NCI-H345 treated with DMSO at 0.1 percent for 48 hours (cell line): ENCODE results near the gene MAP4K2.

ENCODE experiments used
- DNase-seq: peaks from one replicate; lab custom pipeline; 2025; ENCODE audit not compliant: unreplicated experiment; lab: John Stamatoyannopoulos, UW

The MAP4K2 gene

DNA sequence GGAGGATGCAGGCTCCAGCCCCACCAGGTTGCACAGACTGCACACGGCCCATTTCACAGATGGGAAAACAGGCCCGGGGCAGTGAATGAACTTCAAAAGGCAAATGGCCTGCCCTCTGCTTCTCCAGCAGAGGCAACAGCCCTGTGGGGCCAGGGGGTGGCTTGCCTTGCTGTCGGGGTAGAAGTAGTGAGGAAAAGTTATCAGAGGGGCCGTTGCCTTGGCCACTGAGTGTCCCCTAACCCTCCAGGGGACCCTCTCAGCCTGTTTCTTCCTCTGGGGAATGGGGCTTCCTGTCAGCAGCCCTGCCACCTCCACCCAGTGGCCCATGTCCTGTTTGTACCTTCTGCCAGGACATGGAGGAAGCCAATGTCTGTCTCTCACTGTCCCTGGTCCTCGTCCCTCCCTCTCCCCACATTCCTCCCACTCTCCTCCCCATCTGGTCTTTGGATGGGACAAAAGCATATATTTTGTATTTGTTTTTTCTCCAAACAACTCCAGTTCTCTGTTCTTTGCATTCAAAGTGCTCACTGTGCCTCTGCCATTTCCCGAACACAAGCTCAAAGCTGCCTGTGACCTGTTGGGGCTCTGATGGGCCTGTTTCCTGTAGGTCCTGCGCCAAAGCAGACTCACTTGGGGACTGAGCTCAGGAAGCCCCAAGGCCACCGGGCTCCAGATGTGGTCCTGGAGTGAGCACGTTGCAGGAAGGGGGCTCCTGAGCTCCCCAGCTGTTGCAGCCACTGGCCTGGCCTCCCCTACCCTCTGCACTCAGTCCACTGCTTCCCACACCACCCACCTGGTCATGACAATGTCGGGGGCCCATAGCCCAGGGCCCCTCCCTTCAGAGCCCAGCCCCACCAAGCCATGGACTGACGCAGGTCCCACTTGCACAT is 9.5 kb downstream of the MAP4K2 start:
- DNase-seq = no peak

DNA sequence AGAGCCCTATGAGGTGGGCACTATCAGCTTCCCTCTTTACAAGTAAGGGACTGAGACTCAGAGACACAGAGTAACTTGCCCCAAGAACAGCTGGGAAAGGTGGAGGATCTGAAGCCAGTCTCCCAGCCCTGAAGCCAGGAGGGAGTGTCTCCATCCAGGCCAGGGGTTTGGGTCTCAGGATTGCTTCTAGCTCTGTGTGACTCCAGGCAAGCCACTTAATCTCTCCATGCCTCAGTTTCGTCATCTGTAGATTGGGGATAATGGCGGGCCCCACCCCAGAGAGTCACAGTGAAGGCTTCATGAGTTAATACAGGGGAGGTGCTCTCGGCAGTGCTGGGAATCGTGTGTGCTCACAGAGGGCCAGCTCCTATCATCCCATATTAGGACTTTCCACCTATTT is 10.5 kb downstream of the MAP4K2 start:
- no peak for DNase-seq

DNA sequence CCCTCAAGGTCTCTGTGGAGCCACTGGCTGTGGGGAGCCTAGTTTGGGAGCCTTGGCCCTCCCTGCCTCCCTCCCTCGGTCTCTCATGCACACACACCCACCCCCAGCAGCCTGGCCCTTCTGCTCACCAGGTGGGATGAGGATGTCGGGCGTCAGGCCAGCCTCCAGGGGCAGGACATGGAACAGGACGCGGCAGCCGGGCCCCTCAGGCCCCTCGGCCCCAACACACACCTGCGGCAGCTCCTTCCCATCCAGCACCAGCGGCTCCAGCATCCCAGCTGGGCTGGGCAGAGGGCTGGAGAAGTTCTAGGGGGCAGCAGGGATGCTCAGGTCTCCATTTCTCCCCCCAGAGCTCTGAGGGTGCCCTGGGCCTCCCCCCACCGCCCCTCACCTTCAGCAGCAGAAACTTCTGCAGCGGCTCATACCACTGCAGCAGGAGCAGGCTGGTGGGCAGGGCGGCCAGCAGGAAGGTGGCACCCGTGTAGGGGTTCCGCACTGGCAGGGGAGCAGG is 11.2 kb downstream of the MAP4K2 start:
- DNase-seq = no peak

- DNase-seq = no peak
Observed at GRCh38 chr11:64790205-64791095, 12.6 kb downstream of the MAP4K2 start.

DNA sequence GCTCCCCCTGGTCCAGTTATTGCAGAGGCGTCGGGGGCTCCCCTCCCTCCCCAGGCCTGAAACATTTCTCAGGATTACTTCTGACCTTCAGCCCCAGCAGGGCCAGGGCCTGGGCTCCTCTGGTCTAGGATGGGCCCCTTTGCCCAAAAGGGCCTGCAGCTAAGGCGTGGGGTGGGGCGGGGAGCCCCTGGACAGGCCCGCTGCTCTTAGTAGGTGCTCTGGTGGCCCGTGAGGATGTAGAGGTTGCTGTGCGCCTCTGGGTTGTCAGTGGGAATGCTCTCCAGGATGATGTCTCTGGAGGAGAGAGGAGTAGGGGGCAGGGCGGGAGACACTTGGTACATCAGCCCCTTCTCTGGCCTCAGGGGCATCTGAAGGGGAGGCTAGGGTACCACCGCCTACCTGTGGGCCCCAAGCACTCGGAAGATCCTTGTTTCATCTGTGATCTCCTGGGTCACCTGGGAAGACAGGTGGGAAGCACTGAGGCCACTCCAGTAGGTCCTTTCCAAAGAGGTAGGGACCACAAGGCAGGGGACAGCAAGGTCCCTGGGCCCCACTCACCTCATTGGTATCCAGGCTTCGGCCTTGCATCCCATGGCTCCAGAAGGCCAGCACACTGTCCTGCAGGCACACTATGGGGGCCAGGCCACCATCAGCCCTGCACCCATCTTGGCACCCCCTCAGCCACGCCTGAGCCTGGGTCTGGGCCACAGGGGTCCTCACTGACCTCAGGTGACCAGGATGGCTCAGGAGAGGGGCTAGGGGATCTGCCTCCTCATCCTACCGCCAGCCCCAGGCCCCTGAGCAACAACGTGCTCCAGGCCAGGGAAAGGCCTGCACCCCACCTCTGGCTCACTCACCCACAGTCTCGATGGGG is 13.4 kb downstream of the MAP4K2 start:
- no peak for DNase-seq

DNA sequence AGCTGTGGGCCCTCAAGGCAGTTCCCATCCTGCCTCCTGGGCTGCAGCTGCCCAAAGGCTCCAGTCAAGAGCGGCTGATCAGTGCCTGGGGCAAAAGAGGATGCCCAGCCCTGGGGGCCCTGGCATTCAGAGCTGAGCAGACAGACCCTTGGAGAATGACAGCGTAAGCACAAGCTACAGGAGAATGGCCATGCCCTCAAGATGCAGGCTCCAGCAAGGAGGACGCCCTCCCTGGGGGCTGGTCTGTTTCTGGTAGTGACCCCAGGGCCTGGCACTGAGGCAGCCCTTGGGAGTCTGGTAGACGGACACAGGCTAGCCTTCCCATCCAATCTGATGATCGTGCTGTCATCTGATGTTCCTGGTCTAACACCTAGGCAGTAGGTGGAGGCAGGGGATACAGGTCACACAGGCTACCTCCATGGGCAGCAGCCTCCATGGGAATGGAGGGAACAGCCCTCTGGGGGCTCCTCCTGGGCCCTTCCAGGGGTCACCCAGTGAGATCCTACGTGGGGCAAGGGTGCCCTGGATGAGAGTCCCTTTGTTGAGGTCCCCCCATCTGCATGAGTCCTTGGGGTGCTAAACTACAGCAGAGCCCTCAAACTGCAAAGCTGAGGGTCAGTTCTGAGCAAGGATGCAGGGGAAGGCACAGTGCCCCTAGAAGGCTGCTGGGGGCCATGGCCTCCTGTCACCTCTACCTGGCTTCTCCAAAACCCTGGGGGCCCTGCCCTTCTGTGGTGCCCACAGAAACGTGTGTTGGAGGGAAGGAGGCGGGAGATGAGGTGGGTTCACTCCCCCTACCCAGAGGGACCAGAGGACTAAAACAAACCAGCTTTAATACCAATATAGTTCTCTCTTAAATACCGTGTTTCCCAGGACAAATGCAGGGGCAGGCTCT is 14.4 kb downstream of the MAP4K2 start:
- DNase-seq = no peak

DNA sequence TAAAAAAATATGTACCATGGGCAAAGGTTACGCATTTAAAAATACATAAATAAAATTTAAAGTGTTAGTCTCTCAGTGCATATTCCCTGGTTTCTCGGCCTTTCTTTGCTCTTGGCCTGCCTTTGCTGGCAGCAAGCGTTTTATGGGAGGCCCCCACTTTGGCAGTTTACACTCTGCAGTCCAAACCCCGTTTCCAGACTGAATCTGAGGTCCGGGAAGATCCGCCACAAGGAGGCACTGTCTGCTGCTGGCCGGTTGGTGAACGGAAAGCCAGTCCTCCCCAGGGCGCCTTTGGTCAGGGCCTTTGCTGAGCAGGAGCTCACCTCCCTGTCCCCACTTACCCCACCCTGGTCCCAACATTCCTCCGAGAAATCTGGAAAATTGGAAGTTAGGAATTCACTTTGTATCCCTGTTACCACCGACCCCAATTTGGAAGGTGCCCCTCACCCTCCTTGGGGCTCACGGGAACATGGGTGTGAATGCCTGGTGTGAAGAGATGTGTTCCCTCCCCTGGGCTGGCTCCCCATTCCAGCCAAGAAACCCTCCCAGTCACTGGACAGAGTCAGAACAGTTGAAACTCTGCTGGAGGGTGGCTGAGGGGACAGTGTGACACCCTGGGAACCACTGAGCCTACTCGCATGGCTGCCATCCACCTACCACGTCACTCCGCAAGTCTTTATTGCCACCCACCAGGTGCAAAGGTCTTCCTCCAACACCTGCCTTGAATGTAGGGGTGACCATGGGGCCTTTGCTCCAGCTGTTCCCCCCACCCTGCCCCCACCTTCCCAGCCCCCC is 15.3 kb downstream of the MAP4K2 start:
- no peak for DNase-seq

- no peak for DNase-seq
Observed at GRCh38 chr11:64786308-64786707, 16.7 kb downstream of the MAP4K2 start.

DNA sequence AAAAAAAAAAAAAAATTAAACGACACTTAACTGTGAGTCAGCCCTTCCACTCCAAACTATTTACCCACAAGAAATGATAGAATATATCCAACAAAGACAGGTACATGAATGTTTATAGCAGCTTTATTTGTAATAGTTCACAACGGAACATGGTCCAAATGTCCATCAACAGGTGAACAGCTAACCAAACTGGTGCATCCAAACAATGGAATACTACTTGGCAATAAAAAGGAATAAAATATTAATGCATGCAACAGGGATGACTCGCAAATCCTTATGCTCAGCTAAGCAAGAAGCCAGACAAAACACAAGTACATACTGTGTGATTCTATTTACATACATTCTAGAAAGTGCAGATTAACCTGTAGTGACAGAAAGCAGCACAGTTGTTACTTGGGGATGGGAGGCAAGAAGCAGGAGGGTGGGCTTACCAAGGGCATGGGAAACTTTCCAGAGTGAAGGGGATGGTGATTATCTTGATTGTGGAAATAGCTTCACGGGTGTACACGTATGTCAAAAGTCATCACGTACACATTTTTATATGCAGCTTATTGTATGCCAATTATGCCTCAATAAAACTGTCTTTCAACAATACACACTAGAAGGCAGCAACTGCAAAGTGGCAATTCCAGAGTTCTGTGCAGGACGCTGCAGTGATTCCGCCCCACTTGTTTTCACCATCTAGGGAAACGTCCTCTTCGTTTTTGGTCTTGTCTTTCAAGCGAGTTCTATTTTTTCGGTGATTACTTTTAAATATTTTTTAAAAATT is 18.0 kb downstream of the MAP4K2 start:
- DNase-seq = no peak

GRCh38 chr11:64778473-64779298 is 24.3 kb downstream of the MAP4K2 start, which contains the start of gene SF1:
Gene SF1 (minus strand): TSS chr11:64778542. CDS start chr11:64778392, 150 bp downstream.
- peak; percentile 99 for DNase-seq

- no peak for DNase-seq
Observed at GRCh38 chr11:64778223-64778472, 24.9 kb downstream of the MAP4K2 start.

GRCh38 chr11:64777449-64778222 is 25.4 kb downstream of the MAP4K2 start:
- peak; percentile 57 for DNase-seq

DNA sequence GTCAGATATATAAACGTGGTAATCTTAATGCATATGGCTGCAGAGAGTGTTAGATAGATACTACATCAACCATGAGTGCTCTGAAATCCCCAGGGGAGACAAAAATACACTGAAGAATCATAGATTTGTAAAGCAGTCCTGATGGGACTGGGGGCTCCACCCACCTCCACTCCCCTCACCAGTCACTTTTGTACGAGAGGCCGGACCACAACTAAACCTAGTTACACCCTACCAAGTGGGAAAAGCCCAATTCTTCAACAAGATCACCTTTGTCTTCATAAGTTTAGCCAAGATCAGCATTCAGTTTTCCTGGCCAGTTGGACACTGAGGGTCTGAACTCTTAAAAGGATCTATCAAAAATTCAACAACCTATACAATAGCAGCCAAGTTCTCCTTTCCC is 26.1 kb downstream of the MAP4K2 start:
- no peak for DNase-seq

- no peak for DNase-seq
Observed at GRCh38 chr11:64776425-64776824, 26.6 kb downstream of the MAP4K2 start.

GRCh38 chr11:64774144-64774543 is 28.9 kb downstream of the MAP4K2 start:
- DNase-seq = no peak

DNA sequence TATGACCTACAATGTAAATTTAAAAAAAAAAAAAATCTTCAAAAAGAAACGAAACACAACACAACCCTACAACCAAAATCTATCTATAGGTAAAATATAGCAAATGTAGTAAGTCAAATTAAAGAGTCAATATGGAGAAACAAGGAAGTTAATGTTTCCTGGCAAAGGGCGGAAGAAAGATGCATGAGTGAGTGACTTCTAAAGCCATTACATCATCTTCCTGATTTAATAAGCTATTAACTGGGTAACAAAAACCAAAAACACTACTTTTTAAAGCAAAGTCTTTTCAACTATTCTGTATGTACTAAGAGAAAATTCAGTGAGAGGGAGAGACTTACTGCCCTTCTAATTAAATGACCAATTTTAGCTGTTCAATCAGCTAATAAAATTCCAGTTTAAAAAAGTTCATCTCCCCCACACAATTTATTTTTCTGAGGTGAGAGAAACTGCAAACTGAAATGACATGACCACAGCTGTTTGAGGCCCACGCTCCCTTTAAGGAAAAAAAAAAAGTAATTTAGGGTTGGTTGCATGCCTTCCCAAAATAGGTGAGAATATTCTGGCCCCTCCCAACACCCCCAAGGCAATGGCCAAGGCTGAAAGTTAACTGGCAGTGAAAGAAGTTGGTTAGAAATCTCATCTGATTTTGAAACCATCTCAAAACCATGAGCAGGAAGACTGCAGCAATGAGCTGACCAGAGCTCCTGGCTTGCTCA is 30.6 kb downstream of the MAP4K2 start:
- DNase-seq = no peak
